Endothelial cell of umbilical vein (primary cell): ENCODE data around the gene NEU4. TPM values are rescaled to one million over a fixed set of nuclear protein-coding genes. Genes with fewer than 3 reads are reported as not detected.

ENCODE experiments used
- BruUV-seq: library from RNA; stranded (reverse); fragments of 400-500 nt; replicated peaks from 2 replicates; lab custom pipeline; 2021; lab: Mats Ljungman, UMichigan
- CTCF ChIA-PET: fragments of 300-600, 350-600 bp; sonication (Branson Sonifier 250); formaldehyde crosslinking; loops from one replicate; lab custom pipeline; 2021; ENCODE audit warnings: antibody characterized with exemption, inconsistent platforms; lab: Charles Lee
- POLR2A ChIA-PET: fragments of 300-600, 350-600 bp; sonication (Branson Sonifier 250); formaldehyde crosslinking; loops from one replicate; lab custom pipeline; 2021; ENCODE audit warnings: antibody characterized with exemption, inconsistent platforms; lab: Charles Lee
- DNase-seq: peaks from one replicate; pipeline ENCODE4 v3.0.0-alpha.2; 2011; ENCODE audit warnings: low read depth, low spot score
- FAIRE-seq: peaks from 2 replicates; lab custom pipeline; 2011; peaks lifted over from hg19 to GRCh38; lab: Jason Lieb, UNC
- H2AFZ ChIP-seq: 2 replicates; pipeline ENCODE4 v1.6.0; 2012; ENCODE audit warnings: low read depth, low read length, control low read depth, inconsistent platforms
- H3K27ac ChIP-seq: 2 replicates; pipeline ENCODE4 v1.5.1; 2011; ENCODE audit warnings: low read depth, mild to moderate bottlenecking, control low read depth, low read length, moderate library complexity; ENCODE audit not compliant: insufficient read depth
- H3K27me3 ChIP-seq, 2 experiments: 2 replicates each; pipeline versions ENCODE4 v1.6.0 to v1.6.1; 2011; ENCODE audit warnings: low read length in 2 of 2, mixed read lengths in 1 of 2; ENCODE audit not compliant: control insufficient read depth in 2 of 2, insufficient read depth in 2 of 2
- H3K36me3 ChIP-seq, 2 experiments: 2 replicates in 1 of 2; 3 replicates in 1 of 2; pipeline ENCODE4 v1.5.1; 2011; ENCODE audit warnings: low read length in 2 of 2, mild to moderate bottlenecking in 1 of 2, moderate library complexity in 1 of 2; ENCODE audit not compliant: control insufficient read depth in 2 of 2, insufficient read depth in 2 of 2; ENCODE audit errors: extremely low read depth in 1 of 2
- H3K4me1 ChIP-seq: 3 replicates; pipeline ENCODE4 v1.5.1; 2011; ENCODE audit warnings: mild to moderate bottlenecking, low read length; ENCODE audit not compliant: control insufficient read depth, insufficient read depth; ENCODE audit errors: extremely low read depth
- H3K4me2 ChIP-seq: 2 replicates; pipeline ENCODE4 v1.6.1; 2011; ENCODE audit warnings: low read length, control low read depth, mixed read lengths; ENCODE audit not compliant: insufficient read depth
- H3K4me3 ChIP-seq, 3 experiments: fragments of 200-600 bp in 1 of 3; sonication (generic), shearing (Covaris generic) in 1 of 3; replicated peaks in 1 of 3; 2 replicates each; pipeline ENCODE4 v1.5.1; 2011 to 2016; ENCODE audit warnings: control low read depth in 3 of 3, low read length in 3 of 3, mild to moderate bottlenecking in 2 of 3, inconsistent platforms in 1 of 3, low read depth in 1 of 3, moderate library complexity in 1 of 3; ENCODE audit not compliant: insufficient read depth in 1 of 3
- H3K79me2 ChIP-seq: 2 replicates; pipeline ENCODE4 v1.6.0; 2012; ENCODE audit warnings: low read length, inconsistent platforms; ENCODE audit not compliant: control insufficient read depth, insufficient read depth
- H3K9ac ChIP-seq: replicated peaks from 2 replicates; pipeline ENCODE3; 2011; ENCODE audit warnings: low read length, control low read depth; ENCODE audit not compliant: insufficient read depth; ENCODE audit errors: extremely low read depth
- H3K9me1 ChIP-seq: replicated peaks from 3 replicates; pipeline ENCODE4 v1.6.0; 2011; ENCODE audit warnings: mild to moderate bottlenecking, low read length; ENCODE audit not compliant: control insufficient read depth, insufficient read depth; ENCODE audit errors: extremely low read depth
- H3K9me3 ChIP-seq: replicated peaks from 2 replicates; pipeline ENCODE4 v1.5.1; 2012; ENCODE audit warnings: low read length, inconsistent platforms; ENCODE audit not compliant: control insufficient read depth, insufficient read depth
- H4K20me1 ChIP-seq: replicated peaks from 2 replicates; pipeline ENCODE3; 2011; ENCODE audit warnings: mild to moderate bottlenecking, low read length; ENCODE audit not compliant: control insufficient read depth, insufficient read depth; ENCODE audit errors: extremely low read depth
- EZH2 ChIP-seq: IDR thresholded peaks from 2 replicates; pipeline ENCODE4 v1.6.1; 2012; ENCODE audit warnings: borderline replicate concordance, low read depth, mild to moderate bottlenecking, moderate library complexity, low read length, inconsistent platforms; ENCODE audit not compliant: severe bottlenecking
- FOS ChIP-seq: IDR thresholded peaks from 2 replicates; pipeline ENCODE4 v1.6.1; 2011; ENCODE audit warnings: mild to moderate bottlenecking, low read length, moderate library complexity, borderline replicate concordance; ENCODE audit not compliant: insufficient read depth
- GATA2 ChIP-seq: IDR thresholded peaks from 2 replicates; pipeline ENCODE4 v1.7.0; 2011; ENCODE audit warnings: low read depth, mild to moderate bottlenecking, moderate library complexity, mixed read lengths, low read length; ENCODE audit not compliant: insufficient read length, insufficient read depth
- JUN ChIP-seq: IDR thresholded peaks from 2 replicates; pipeline ENCODE4 v1.6.1; 2011; ENCODE audit warnings: borderline replicate concordance, low read depth; ENCODE audit not compliant: insufficient read length, insufficient read depth
- MYC ChIP-seq: IDR thresholded peaks from one replicate; pipeline ENCODE4 v1.6.1; 2011; ENCODE audit warnings: mild to moderate bottlenecking, low read depth, low read length
- POLR2A ChIP-seq: IDR thresholded peaks from 2 replicates; pipeline ENCODE4 v1.6.1; 2012; ENCODE audit warnings: low read depth, mild to moderate bottlenecking, control low read depth, low read length
- POLR2AphosphoS5 ChIP-seq: IDR thresholded peaks from 2 replicates; pipeline ENCODE4 v1.6.1; 2012; ENCODE audit warnings: low read depth, mild to moderate bottlenecking, control low read depth, low read length, moderate library complexity; ENCODE audit not compliant: insufficient read depth
- dilution Hi-C: fragments of 300-500 bp; cut with MboI; formaldehyde crosslinking; loops from one replicate; pipeline ENCODE4 v1.15.0; 2019; ENCODE audit warnings: low sequenced_read_pairs; ENCODE audit not compliant: extremely low pct_ligation_motif_present
- intact Hi-C: fragments of 100-400 bp; cut with micrococcal nuclease; formaldehyde crosslinking; loops from one replicate; pipeline ENCODE4 v1.10.0; 2022
- polyA plus RNA-seq, 4 experiments: library from polyadenylated mRNA; depleted of rRNA in 3 of 4; stranded (reverse) in 3 of 4; unstranded in 1 of 4; fragments of >200 nt; gene quantifications; 2 replicates each; pipeline versions ENCODE4 v1.2.1 to v1.2.3, GENCODE V29; 2011 to 2012; ENCODE audit warnings: missing spikeins in 1 of 4
- total RNA-seq: library from RNA; stranded (reverse); gene quantifications from 2 replicates; pipeline ENCODE4 v1.2.3, GENCODE V29; 2021
- TF ChIP-seq, protein P1 (sequence below): IDR thresholded peaks from 2 replicates; pipeline ENCODE4 v1.6.1; 2011; ENCODE audit not compliant: insufficient read depth, insufficient read length
- TF ChIP-seq, protein P2 (sequence below), 2 donors: IDR thresholded peaks; 1 replicate in 1 of 2; 2 replicates in 1 of 2; pipeline ENCODE4 v1.5.1; 2011; ENCODE audit warnings: low read length in 2 of 2, mild to moderate bottlenecking in 2 of 2, moderate library complexity in 2 of 2, control low read depth in 1 of 2, inconsistent platforms in 1 of 2, low read depth in 1 of 2; ENCODE audit not compliant: insufficient read depth in 1 of 2; ENCODE audit errors: extremely low read depth in 1 of 2

NEU4 gene
- total and polyA plus RNA-seq, 2 donors (not counting 3 experiments of a cell fraction or from before 2014, with no cell fraction given): not detected

DNA sequence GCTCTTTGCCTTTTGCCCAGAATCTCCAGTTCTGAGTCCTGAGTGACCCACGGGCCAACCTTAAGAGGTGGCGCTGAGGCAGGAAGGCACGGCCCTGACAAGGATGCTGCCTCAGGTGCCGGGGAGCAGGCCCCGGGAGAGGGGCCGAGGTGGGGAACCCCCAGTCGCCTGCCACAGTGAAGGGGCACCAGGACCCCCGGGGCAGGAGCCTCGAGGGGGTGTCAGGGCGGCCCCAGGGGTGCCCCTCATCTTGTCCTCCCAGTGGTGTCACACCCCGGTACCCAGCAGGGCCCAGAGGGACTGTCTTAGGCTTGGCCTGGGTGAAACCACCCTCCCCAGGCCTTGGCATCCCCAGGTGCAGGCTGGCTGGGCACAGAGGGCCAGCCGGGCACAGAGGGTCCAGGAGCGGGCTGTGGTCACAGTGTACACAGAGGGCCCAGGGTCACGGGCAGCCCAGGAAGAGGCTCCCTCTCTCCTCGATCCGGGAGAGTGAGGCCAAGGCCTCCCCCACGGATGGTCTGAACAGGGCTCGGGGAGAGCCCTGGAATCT, 48.7 kb downstream of the NEU4 start:
- Histone ChIP-seq H3K4me2 (no peak overlapping the region), H2AFZ (no peak overlapping the region), H3K4me3 (no peak overlapping the region), H3K36me3 (no peaks in the 10 kb centered on the region), H3K27ac (no peak overlapping the region), H3K27me3 (no peaks in the 10 kb centered on the region), H3K4me1 (no peaks in the 10 kb centered on the region), H3K9ac (no peak overlapping the region), H3K79me2 (no peaks in the 10 kb centered on the region), H3K9me1 (no peaks in the 10 kb centered on the region), H4K20me1 (no peaks in the 10 kb centered on the region), H3K9me3 (no peaks in the 10 kb centered on the region)
- dilution Hi-C loops (no loop called here), intact Hi-C loops (no loop called here)
- TF ChIP-seq FOS (no peak), MYC (no peak), JUN (no peak), POLR2AphosphoS5 (no peak), GATA2 (no peak), EZH2 (no peak), POLR2A (no peak)
- TF ChIP-seq, protein P1, sequence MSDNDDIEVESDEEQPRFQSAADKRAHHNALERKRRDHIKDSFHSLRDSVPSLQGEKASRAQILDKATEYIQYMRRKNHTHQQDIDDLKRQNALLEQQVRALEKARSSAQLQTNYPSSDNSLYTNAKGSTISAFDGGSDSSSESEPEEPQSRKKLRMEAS: no peak
- TF ChIP-seq, protein P2, sequence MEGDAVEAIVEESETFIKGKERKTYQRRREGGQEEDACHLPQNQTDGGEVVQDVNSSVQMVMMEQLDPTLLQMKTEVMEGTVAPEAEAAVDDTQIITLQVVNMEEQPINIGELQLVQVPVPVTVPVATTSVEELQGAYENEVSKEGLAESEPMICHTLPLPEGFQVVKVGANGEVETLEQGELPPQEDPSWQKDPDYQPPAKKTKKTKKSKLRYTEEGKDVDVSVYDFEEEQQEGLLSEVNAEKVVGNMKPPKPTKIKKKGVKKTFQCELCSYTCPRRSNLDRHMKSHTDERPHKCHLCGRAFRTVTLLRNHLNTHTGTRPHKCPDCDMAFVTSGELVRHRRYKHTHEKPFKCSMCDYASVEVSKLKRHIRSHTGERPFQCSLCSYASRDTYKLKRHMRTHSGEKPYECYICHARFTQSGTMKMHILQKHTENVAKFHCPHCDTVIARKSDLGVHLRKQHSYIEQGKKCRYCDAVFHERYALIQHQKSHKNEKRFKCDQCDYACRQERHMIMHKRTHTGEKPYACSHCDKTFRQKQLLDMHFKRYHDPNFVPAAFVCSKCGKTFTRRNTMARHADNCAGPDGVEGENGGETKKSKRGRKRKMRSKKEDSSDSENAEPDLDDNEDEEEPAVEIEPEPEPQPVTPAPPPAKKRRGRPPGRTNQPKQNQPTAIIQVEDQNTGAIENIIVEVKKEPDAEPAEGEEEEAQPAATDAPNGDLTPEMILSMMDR (IDR thresholded peaks at IDR 0.05; ENCODE audit: extremely low read depth in 1 of 2, insufficient read depth in 1 of 2, low read depth in 1 of 2, low read length in 2 of 2): no peak
- BruUV-seq: no TSS peak
- POLR2A ChIA-PET: no interaction called here
- DNase-seq (no peak), FAIRE-seq (no peak)
- CTCF ChIA-PET: no interaction called here
